Measurements from ENCODE around the gene PIP.
"Not testable (repeated sequence)": the region's sequence is repeated elsewhere in the genome, so short reads cannot be mapped to it uniquely, and the experiment has no call there.

The PIP gene

GRCh38 chr7:143180771-143181170, 48.9 kb downstream of the PIP start:
- not testable (repeated sequence) for DNase-seq

GRCh38 chr7:143181349-143181748, 49.5 kb downstream of the PIP start:
- DNase-seq: no peak

GRCh38 chr7:143183024-143183423, 51.1 kb downstream of the PIP start, which contains the start of gene TAS2R39:
TSS of gene TAS2R39 (plus strand) at chr7:143183419. CDS start at chr7:143183419, 0 bp downstream.
- DNase-seq: no peak

GRCh38 chr7:143185551-143185950, 53.7 kb downstream of the PIP start:
- DNase-seq: no peak

GRCh38 chr7:143188994-143189393, 57.1 kb downstream of the PIP start:
- no peak for DNase-seq

All from cortex of kidney (tissue), 1 donor.